MM.1S (cell line): ENCODE measurements around the gene ITGA6.

Experiments
- DNase-seq: peaks from one replicate; pipeline ENCODE4 v3.0.0-alpha.2; 2015
- H2AFZ ChIP-seq: fragments of 300-600 bp; sonication (generic); 2 replicates; pipeline ENCODE4 v1.6.0; 2016; ENCODE audit warnings: antibody characterized with exemption, low read length
- H3F3A ChIP-seq: fragments of 300-600 bp; sonication (generic); 2 replicates; pipeline ENCODE4 v1.6.1; 2016; ENCODE audit warnings: mild to moderate bottlenecking, antibody characterized with exemption, low read length, moderate library complexity, mixed read lengths; ENCODE audit not compliant: insufficient read depth
- H3K27ac ChIP-seq: fragments of 300-600 bp; sonication (generic); 2 replicates; pipeline ENCODE4 v1.5.1; 2016; ENCODE audit warnings: mild to moderate bottlenecking, low read length
- H3K27me3 ChIP-seq: fragments of 300-600 bp; sonication (generic); replicated peaks from 2 replicates; pipeline ENCODE4 v1.6.0; 2016; ENCODE audit warnings: low read length; ENCODE audit not compliant: insufficient read depth
- H3K36me3 ChIP-seq: fragments of 300-600 bp; sonication (generic); replicated peaks from 2 replicates; pipeline ENCODE4 v1.6.1; 2016; ENCODE audit warnings: mild to moderate bottlenecking, low read length, mixed read lengths; ENCODE audit not compliant: insufficient read depth
- H3K4me1 ChIP-seq: fragments of 300-600 bp; sonication (generic); 2 replicates; pipeline ENCODE4 v1.6.1; 2016; ENCODE audit warnings: low read length, mixed read lengths
- H3K4me2 ChIP-seq: fragments of 300-600 bp; sonication (generic); 2 replicates; pipeline ENCODE4 v1.6.0; 2016; ENCODE audit warnings: low read depth, low read length
- H3K4me3 ChIP-seq: fragments of 300-600 bp; sonication (generic); 2 replicates; pipeline ENCODE4 v1.5.1; 2016; ENCODE audit warnings: low read length, mixed read lengths
- H3K79me2 ChIP-seq: fragments of 300-600 bp; sonication (generic); 2 replicates; pipeline ENCODE4 v1.6.1; 2016; ENCODE audit warnings: mixed run types, low read length, mixed read lengths
- H3K9ac ChIP-seq: fragments of 300-600 bp; sonication (generic); 2 replicates; pipeline ENCODE4 v1.6.1; 2016; ENCODE audit warnings: low read length, mixed read lengths
- H3K9me2 ChIP-seq: fragments of 300-600 bp; sonication (generic); replicated peaks from 2 replicates; pipeline ENCODE4 v1.6.1; 2016; ENCODE audit warnings: mild to moderate bottlenecking, low read length, mixed read lengths; ENCODE audit not compliant: insufficient read depth
- H3K9me3 ChIP-seq: fragments of 300-600 bp; sonication (generic); replicated peaks from 2 replicates; pipeline ENCODE4 v1.6.1; 2016; ENCODE audit warnings: mild to moderate bottlenecking, low read length, mixed read lengths; ENCODE audit not compliant: insufficient read depth
- H4K20me1 ChIP-seq: fragments of 300-600 bp; sonication (generic); 2 replicates; pipeline ENCODE4 v1.6.1; 2016; ENCODE audit warnings: mild to moderate bottlenecking, low read length, moderate library complexity, mixed read lengths; ENCODE audit not compliant: insufficient read depth
- EZH2 ChIP-seq: fragments of 300-600 bp; sonication (generic); optimal IDR thresholded peaks from 2 replicates; pipeline ENCODE3; 2017; ENCODE audit warnings: low read depth, mild to moderate bottlenecking, antibody characterized with exemption, low read length, mixed read lengths
- EZH2phosphoT487 ChIP-seq: fragments of 300-600 bp; sonication (generic); IDR thresholded peaks from 2 replicates; pipeline ENCODE4 v1.6.1; 2018; ENCODE audit warnings: antibody characterized with exemption, low read length
- TF ChIP-seq, protein P1 (sequence below): fragments of 300-600 bp; sonication (generic); IDR thresholded peaks from 2 replicates; pipeline ENCODE4 v1.5.1; 2016; ENCODE audit warnings: antibody characterized with exemption, low read length, mixed read lengths

Gene ITGA6

DNA sequence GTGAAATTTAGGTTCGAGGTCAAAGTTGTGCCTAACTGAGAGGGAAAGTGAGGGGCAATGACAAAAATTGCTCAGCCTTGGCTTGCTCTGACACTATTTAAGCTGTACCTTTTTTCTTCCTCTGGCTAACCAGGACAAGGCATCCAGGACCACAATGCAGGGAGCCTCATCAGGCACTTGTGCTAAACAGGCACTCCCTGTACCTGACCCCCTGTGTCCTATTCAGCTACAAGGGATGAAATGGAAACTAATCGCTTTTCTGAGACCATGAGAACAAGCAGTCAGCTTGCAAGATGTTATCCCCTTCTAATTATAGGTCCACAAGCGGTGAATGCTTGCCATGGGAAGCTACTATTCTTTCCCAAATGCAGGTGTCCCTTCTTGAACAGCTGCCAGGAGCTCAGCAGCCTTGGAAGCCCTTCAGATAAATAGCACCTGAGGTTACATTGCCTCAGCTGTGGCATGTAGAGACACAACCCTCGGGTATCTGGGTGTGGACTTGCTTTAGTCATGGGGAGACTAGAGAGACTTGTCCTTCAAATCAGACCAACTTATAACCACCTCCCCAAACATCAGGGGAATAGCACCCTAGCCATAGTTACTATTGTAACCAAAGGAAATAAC is 19.1 kb upstream of the ITGA6 start:
- Histone ChIP-seq H3K9ac (no peak overlapping the region), H4K20me1 (no peaks in the 10 kb centered on the region)

DNA sequence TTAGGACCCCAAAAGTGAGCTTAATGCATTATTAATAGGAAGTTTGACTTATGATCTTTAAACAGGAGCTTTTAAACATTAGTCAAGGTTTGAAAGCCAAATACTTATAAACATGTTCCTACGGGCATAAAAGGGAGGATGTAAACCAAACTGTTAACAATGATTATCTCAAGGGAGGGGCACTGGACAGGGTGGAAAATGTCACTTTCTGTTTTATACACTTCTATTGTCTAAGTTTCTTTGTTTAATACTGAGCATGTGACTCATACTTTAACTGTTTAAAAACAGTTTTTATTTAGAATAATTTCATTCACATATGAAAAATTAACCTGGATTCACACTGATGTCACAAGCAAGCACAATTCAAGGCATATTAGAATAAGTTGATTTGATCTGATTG is 18.3 kb upstream of the ITGA6 start:
- Histone ChIP-seq H3K27me3 (no peaks in the 10 kb centered on the region), H3K27ac (no peak overlapping the region), H3K4me3 (no peak overlapping the region), H3K9ac (no peak overlapping the region), H3K36me3 (no peaks in the 10 kb centered on the region), H3K79me2 (no peaks in the 10 kb centered on the region), H4K20me1 (no peaks in the 10 kb centered on the region), H3K4me2 (no peak overlapping the region), H3K9me2 (no peaks in the 10 kb centered on the region), H3F3A (no peaks in the 10 kb centered on the region), H2AFZ (no peak overlapping the region), H3K9me3 (no peaks in the 10 kb centered on the region), H3K4me1 (no peaks in the 10 kb centered on the region)
- no peak for TF ChIP-seq EZH2
- TF ChIP-seq, protein P1, sequence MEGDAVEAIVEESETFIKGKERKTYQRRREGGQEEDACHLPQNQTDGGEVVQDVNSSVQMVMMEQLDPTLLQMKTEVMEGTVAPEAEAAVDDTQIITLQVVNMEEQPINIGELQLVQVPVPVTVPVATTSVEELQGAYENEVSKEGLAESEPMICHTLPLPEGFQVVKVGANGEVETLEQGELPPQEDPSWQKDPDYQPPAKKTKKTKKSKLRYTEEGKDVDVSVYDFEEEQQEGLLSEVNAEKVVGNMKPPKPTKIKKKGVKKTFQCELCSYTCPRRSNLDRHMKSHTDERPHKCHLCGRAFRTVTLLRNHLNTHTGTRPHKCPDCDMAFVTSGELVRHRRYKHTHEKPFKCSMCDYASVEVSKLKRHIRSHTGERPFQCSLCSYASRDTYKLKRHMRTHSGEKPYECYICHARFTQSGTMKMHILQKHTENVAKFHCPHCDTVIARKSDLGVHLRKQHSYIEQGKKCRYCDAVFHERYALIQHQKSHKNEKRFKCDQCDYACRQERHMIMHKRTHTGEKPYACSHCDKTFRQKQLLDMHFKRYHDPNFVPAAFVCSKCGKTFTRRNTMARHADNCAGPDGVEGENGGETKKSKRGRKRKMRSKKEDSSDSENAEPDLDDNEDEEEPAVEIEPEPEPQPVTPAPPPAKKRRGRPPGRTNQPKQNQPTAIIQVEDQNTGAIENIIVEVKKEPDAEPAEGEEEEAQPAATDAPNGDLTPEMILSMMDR, result no peak
- no peak for TF ChIP-seq EZH2phosphoT487
- no peak for DNase-seq

More for the DNA sequence above, 19.1 kb upstream of the ITGA6 start:
- Histone ChIP-seq H3F3A (no peaks in the 10 kb centered on the region), H3K4me1 (no peaks in the 10 kb centered on the region), H3K9me3 (no peaks in the 10 kb centered on the region), H3K9me2 (no peaks in the 10 kb centered on the region), H2AFZ (no peak overlapping the region), H3K36me3 (no peaks in the 10 kb centered on the region), H3K27ac (no peak overlapping the region), H3K27me3 (no peaks in the 10 kb centered on the region), H3K79me2 (no peaks in the 10 kb centered on the region), H3K4me2 (no peak overlapping the region), H3K4me3 (no peak overlapping the region)
- no peak for DNase-seq
- no peak for TF ChIP-seq EZH2phosphoT487
- no peak for TF ChIP-seq EZH2
- TF ChIP-seq, protein P1, result no peak

DNA sequence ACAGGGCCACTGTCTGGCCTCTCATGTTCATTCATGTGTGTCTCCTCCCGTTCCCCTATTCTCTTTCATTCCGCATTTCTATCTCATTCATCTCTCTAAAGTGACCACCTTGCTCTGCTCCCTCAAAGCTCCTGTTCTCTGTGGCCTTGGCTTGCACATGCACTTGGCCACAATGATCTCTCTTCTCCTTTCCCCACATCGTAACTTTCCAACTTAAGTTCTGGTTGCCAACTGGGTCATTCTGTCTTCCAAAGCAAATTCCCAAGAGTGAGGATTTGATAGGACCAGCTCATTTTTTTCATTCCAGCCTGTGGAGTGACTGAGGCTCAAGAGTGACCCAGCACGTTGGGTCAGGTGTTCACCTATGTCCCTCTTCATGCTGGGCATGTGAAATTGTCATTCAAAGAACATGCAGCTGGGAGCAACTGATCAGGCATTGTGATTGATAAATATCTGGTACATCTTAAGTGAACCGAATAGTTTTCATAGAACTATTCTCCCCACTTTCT is 14.3 kb upstream of the ITGA6 start:
- no peak overlapping the region for H3K4me2 ChIP-seq
- H4K20me1 ChIP-seq, result no peaks in the 10 kb centered on the region
- no peak overlapping the region for H3K9ac ChIP-seq
- no peaks in the 10 kb centered on the region for H3K27me3 ChIP-seq
- no peaks in the 10 kb centered on the region for H3K79me2 ChIP-seq
- H3K36me3 ChIP-seq, result no peaks in the 10 kb centered on the region
- no peaks in the 10 kb centered on the region for H3K9me2 ChIP-seq
- no peaks in the 10 kb centered on the region for H3K4me1 ChIP-seq
- H3F3A ChIP-seq, result no peaks in the 10 kb centered on the region
- H3K27ac ChIP-seq, result no peak overlapping the region
- H3K4me3 ChIP-seq, result no peak overlapping the region
- TF ChIP-seq EZH2, result no peak
- TF ChIP-seq EZH2phosphoT487, result no peak
- TF ChIP-seq, protein P1, result no peak
- no peak for DNase-seq
- H3K9me3 ChIP-seq, result no peaks in the 10 kb centered on the region
- no peak overlapping the region for H2AFZ ChIP-seq
